Thoracic aorta (tissue), 2 donors: ENCODE measurements around the gene AHNAK. TPM values are rescaled to one million over a fixed set of nuclear protein-coding genes. Genes with fewer than 3 reads are reported as not detected.
"Not testable (repeated sequence)": the region's sequence is repeated elsewhere in the genome, so short reads cannot be mapped to it uniquely, and the experiment has no call there.

Experiments
- ATAC-seq: fragments of 150-250 bp; one replicate; pipeline ENCODE4 v1.8.0; 2017; ENCODE audit warnings: low read depth; ENCODE audit not compliant: insufficient number of reproducible peaks, low FRiP score
- DNase-seq: peaks from one replicate; pipeline ENCODE4 v3.0.0-alpha.2; 2020; ENCODE audit warnings: low spot score
- H3K27ac ChIP-seq, 2 donors: fragments of 200-600 bp; sonication (generic); 1 replicate in 1 of 2; 2 replicates in 1 of 2; pipeline ENCODE4 v1.5.1; 2016; ENCODE audit warnings: mild to moderate bottlenecking in 2 of 2, moderate library complexity in 2 of 2
- H3K27me3 ChIP-seq: fragments of 200-600 bp; sonication (generic); replicated peaks from 2 replicates; pipeline ENCODE4 v1.6.0; 2016; ENCODE audit warnings: mild to moderate bottlenecking; ENCODE audit not compliant: insufficient read depth
- H3K36me3 ChIP-seq: fragments of 200-600 bp; sonication (generic); one replicate; pipeline ENCODE4 v1.5.1; 2016
- H3K4me1 ChIP-seq, 2 donors: fragments of 200-600 bp; sonication (generic); 1 replicate in 1 of 2; 2 replicates in 1 of 2; pipeline versions ENCODE4 v1.5.1 to v1.6.0; 2016; ENCODE audit warnings: low read depth in 2 of 2, mild to moderate bottlenecking in 1 of 2; ENCODE audit not compliant: control insufficient read depth in 1 of 2
- H3K4me3 ChIP-seq: fragments of 200-600 bp; sonication (generic); 2 replicates; pipeline ENCODE4 v1.5.1; 2016; ENCODE audit warnings: mild to moderate bottlenecking
- H3K9me3 ChIP-seq: fragments of 200-600 bp; sonication (generic); 2 replicates; pipeline ENCODE4 v1.5.1; 2016
- CTCF ChIP-seq: fragments of 200-600 bp; sonication (generic); IDR thresholded peaks from one replicate; pipeline ENCODE4 v1.5.1; 2019; ENCODE audit warnings: antibody characterized with exemption
- total RNA-seq, 2 donors: library from RNA; depleted of rRNA; stranded (reverse); fragments of >200 nt; gene quantifications; one replicate each; pipeline versions ENCODE4 v1.1.0 to v1.2.3, GENCODE V29; 2016

AHNAK gene
- total RNA-seq, 2 donors from 2014 or later: 1,009 to 1,046 TPM

GRCh38 chr11:62560566-62561103, 14.0 kb upstream of the AHNAK start:
- DNase-seq: peak; percentile 83
- TF ChIP-seq CTCF: peak; percentile 76
- Histone ChIP-seq H3K4me1 (peaks cover 28 to 36% of the 10 kb centered on the region in 2 donors), H3K27me3 (no peaks in the 10 kb centered on the region), H3K9me3 (no peaks in the 10 kb centered on the region), H3K36me3 (peaks cover 19% of the 10 kb centered on the region), H3K27ac (peak overlapping the region; percentile 84 to 87), H3K4me3 (peak overlapping the region; percentile 3)
- ATAC-seq: peak; percentile 91

GRCh38 chr11:62559626-62560025, 13.0 kb upstream of the AHNAK start:
- Histone ChIP-seq H3K27ac (peak overlapping the region; percentile 74 to 87), H3K4me1 (peaks cover 37 to 46% of the 10 kb centered on the region in 2 donors), H3K36me3 (peaks cover 16% of the 10 kb centered on the region)
- H3K4me3 ChIP-seq, ATAC-seq, H3K27me3 ChIP-seq, H3K9me3 ChIP-seq, DNase-seq: not testable (repeated sequence)

GRCh38 chr11:62559204-62559603, 12.6 kb upstream of the AHNAK start:
- ATAC-seq: no peak

GRCh38 chr11:62558669-62559068, 12.1 kb upstream of the AHNAK start:
- DNase-seq: no peak
- peak overlapping the region in 1 of 2 donors; percentile 87 for H3K27ac ChIP-seq
- no peak for TF ChIP-seq CTCF
- no peaks in the 10 kb centered on the region for H3K27me3 ChIP-seq
- no peak for ATAC-seq
- H3K4me3 ChIP-seq: no peak overlapping the region
- H3K9me3 ChIP-seq: no peaks in the 10 kb centered on the region
- peaks cover 13% of the 10 kb centered on the region for H3K36me3 ChIP-seq
- H3K4me1 ChIP-seq: peaks cover 47 to 55% of the 10 kb centered on the region in 2 donors

More at GRCh38 chr11:62559204-62559603, 12.6 kb upstream of the AHNAK start:
- no peak for TF ChIP-seq CTCF
- H3K36me3 ChIP-seq: peaks cover 16% of the 10 kb centered on the region
- no peak for DNase-seq
- peaks cover 41 to 50% of the 10 kb centered on the region in 2 donors for H3K4me1 ChIP-seq
- H3K27ac ChIP-seq: peak overlapping the region in 1 of 2 donors; percentile 87
- H3K27me3 ChIP-seq: no peaks in the 10 kb centered on the region
- no peaks in the 10 kb centered on the region for H3K9me3 ChIP-seq
- no peak overlapping the region for H3K4me3 ChIP-seq

- H3K9me3 ChIP-seq: no peaks in the 10 kb centered on the region
- H3K27ac ChIP-seq: peak overlapping the region; percentile 98 to 100
- no peak for TF ChIP-seq CTCF
- peak overlapping the region; percentile 57 for H3K4me3 ChIP-seq
- ATAC-seq (no peak), DNase-seq (no peak)
- peaks cover 12% of the 10 kb centered on the region for H3K36me3 ChIP-seq
- peaks cover 57 to 69% of the 10 kb centered on the region in 2 donors for H3K4me1 ChIP-seq
- H3K27me3 ChIP-seq: no peaks in the 10 kb centered on the region
Observed at GRCh38 chr11:62556875-62557631, 10.4 kb upstream of the AHNAK start.
